Measurements from ENCODE around the gene USP3. TPM values are rescaled to one million over a fixed set of nuclear protein-coding genes. Genes with fewer than 3 reads are reported as not detected.

USP3 gene
- total and polyA plus RNA-seq, 2 of the 13 experiments (the other 11 are each of a cell fraction or from before 2014, with no cell fraction given): 14.3 to 61.2 TPM

- TF ChIP-seq RXRB (CRISPR knock-in tag; IDR thresholded peaks at IDR 0.05; ENCODE audit: borderline replicate concordance) (no peak), ZNF652 (CRISPR knock-in tag; IDR thresholded peaks at IDR 0.05; ENCODE audit: borderline replicate concordance, low read depth) (no peak), SRSF4 (IDR thresholded peaks at IDR 0.05; ENCODE audit: low read depth, low read length, poor library complexity, severe bottlenecking) (no peak), ZHX1 (CRISPR knock-in tag; IDR thresholded peaks at IDR 0.05; ENCODE audit: low read depth) (no peak)
- TF ChIP-seq, protein P1, sequence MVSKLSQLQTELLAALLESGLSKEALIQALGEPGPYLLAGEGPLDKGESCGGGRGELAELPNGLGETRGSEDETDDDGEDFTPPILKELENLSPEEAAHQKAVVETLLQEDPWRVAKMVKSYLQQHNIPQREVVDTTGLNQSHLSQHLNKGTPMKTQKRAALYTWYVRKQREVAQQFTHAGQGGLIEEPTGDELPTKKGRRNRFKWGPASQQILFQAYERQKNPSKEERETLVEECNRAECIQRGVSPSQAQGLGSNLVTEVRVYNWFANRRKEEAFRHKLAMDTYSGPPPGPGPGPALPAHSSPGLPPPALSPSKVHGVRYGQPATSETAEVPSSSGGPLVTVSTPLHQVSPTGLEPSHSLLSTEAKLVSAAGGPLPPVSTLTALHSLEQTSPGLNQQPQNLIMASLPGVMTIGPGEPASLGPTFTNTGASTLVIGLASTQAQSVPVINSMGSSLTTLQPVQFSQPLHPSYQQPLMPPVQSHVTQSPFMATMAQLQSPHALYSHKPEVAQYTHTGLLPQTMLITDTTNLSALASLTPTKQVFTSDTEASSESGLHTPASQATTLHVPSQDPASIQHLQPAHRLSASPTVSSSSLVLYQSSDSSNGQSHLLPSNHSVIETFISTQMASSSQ (IDR thresholded peaks at IDR 0.05; ENCODE audit: low read depth): no peak
- TF ChIP-seq, protein P1 (CRISPR knock-in tag; IDR thresholded peaks at IDR 0.05; ENCODE audit: borderline replicate concordance): no peak
These were observed 92.3 kb downstream of the USP3 start (continued) for GRCh38 chr15:63596676-63597037.

All from HepG2 (cell line).